ENCODE data around the gene TAF10. TPM values are rescaled to one million over a fixed set of nuclear protein-coding genes. Genes with fewer than 3 reads are reported as not detected.

The TAF10 gene
- total and polyA plus RNA-seq, 2 of the 13 experiments (the other 11 are each of a cell fraction or from before 2014, with no cell fraction given) = 71.3 to 134 TPM

- TF ChIP-seq ZNF280D (CRISPR knock-in tag; IDR thresholded peaks at IDR 0.05) = peak; percentile 88
- peak; percentile 97; the same call in 1 of the 2 replicates for TF ChIP-seq YEATS4 (CRISPR knock-in tag; IDR thresholded peaks at IDR 0.05; ENCODE audit: borderline replicate concordance)
- TF ChIP-seq HES4 (CRISPR knock-in tag; IDR thresholded peaks at IDR 0.05; ENCODE audit: borderline replicate concordance) = peak; percentile 66; the same call in 1 of the 2 replicates
- no peak for TF ChIP-seq HIC2 (CRISPR knock-in tag; IDR thresholded peaks at IDR 0.05; ENCODE audit: low read depth)
- TF ChIP-seq TARDBP (CRISPR knock-in tag; IDR thresholded peaks at IDR 0.05) = peak; percentile 93; the same call in 1 of the 2 replicates
- TF ChIP-seq IKZF1 (IDR thresholded peaks at IDR 0.05) = no peak
- TF ChIP-seq ZSCAN25 (CRISPR knock-in tag; IDR thresholded peaks at IDR 0.05) = peak; percentile 90
- no peak for TF ChIP-seq ATF7 (IDR thresholded peaks at IDR 0.05)
- TF ChIP-seq ATF7 (CRISPR knock-in tag; IDR thresholded peaks at IDR 0.05) = 0 out of 2 replicates have a peak, but pooled peaks have one; percentile 28
- TF ChIP-seq ETV5 (CRISPR knock-in tag; IDR thresholded peaks at IDR 0.05; ENCODE audit: borderline replicate concordance) = peak; percentile 75; the same call in 1 of the 2 replicates
- TF ChIP-seq ZNF30 (CRISPR knock-in tag; IDR thresholded peaks at IDR 0.05) = peak; percentile 70; the same call in 1 of the 2 replicates
- no peak for TF ChIP-seq CEBPB (IDR thresholded peaks at IDR 0.05; ENCODE audit: borderline replicate concordance, low read depth, low read length)
- TF ChIP-seq PHF21A (CRISPR knock-in tag; IDR thresholded peaks at IDR 0.05) = peak; percentile 86
- TF ChIP-seq RFX5 (IDR thresholded peaks at IDR 0.05; ENCODE audit: low read depth, low read length) = peak; percentile 47
- peak; percentile 78 for TF ChIP-seq KLF6 (CRISPR knock-in tag; IDR thresholded peaks at IDR 0.05)
- TF ChIP-seq NR2F6 (IDR thresholded peaks at IDR 0.05) = no peak
- TF ChIP-seq NR2F6 (CRISPR knock-in tag; IDR thresholded peaks at IDR 0.05) = peak; percentile 53
- no peak for TF ChIP-seq ZNF576 (CRISPR knock-in tag; IDR thresholded peaks at IDR 0.05)
- no peak for TF ChIP-seq SMARCE1 (IDR thresholded peaks at IDR 0.05; ENCODE audit: borderline replicate concordance)
- no peak for TF ChIP-seq SSRP1 (CRISPR knock-in tag; IDR thresholded peaks at IDR 0.05)
- TF ChIP-seq ONECUT2 (CRISPR knock-in tag; IDR thresholded peaks at IDR 0.05) = no peak
- TF ChIP-seq BRF2 (CRISPR knock-in tag; IDR thresholded peaks at IDR 0.05) = peak; percentile 94
- no peak for TF ChIP-seq CENPX (CRISPR knock-in tag; IDR thresholded peaks at IDR 0.05)
- 0 out of 2 replicates have a peak, but pooled peaks have one; percentile 31 for TF ChIP-seq ZNF543 (CRISPR knock-in tag; IDR thresholded peaks at IDR 0.05)
- no peak for TF ChIP-seq SNRNP70 (IDR thresholded peaks at IDR 0.05; ENCODE audit: low read depth, low read length)
- no peak for TF ChIP-seq TBP (CRISPR knock-in tag; IDR thresholded peaks at IDR 0.05)
- TF ChIP-seq KAT8 (CRISPR knock-in tag; IDR thresholded peaks at IDR 0.05) = peak; percentile 94
Measured at GRCh38 chr11:6603287-6604080, 8.5 kb downstream of the TAF10 start, which contains the start of the genes ILK and RRP8 (continued).

Measured in HepG2 (cell line).